SU-DHL-6 (cell line): ENCODE results near the gene IGLL5.

ENCODE experiments used
- H2AFZ ChIP-seq: fragments of 200-600 bp; sonication (generic); 2 replicates; pipeline ENCODE4 v1.6.1; 2014; ENCODE audit warnings: low read depth, mild to moderate bottlenecking, moderate library complexity, mixed read lengths, antibody characterized with exemption, low read length; ENCODE audit not compliant: severe bottlenecking
- H3F3A ChIP-seq: fragments of 200-600 bp; shearing (Covaris generic); 2 replicates; pipeline ENCODE4 v1.6.0; 2016; ENCODE audit warnings: antibody characterized with exemption, mild to moderate bottlenecking; ENCODE audit not compliant: insufficient read depth
- H3K27ac ChIP-seq: fragments of 200-600 bp; sonication (generic); 2 replicates; pipeline ENCODE4 v1.5.1; 2016; ENCODE audit warnings: low read depth, mild to moderate bottlenecking, low read length, moderate library complexity, mixed read lengths
- H3K27me3 ChIP-seq: fragments of 200-600 bp; sonication (generic), shearing (Covaris generic); 2 replicates; pipeline ENCODE4 v1.6.0; 2014; ENCODE audit warnings: mild to moderate bottlenecking, low read length
- H3K36me3 ChIP-seq: fragments of 200-600 bp; sonication (generic); 2 replicates; pipeline ENCODE4 v1.6.1; 2014; ENCODE audit warnings: mild to moderate bottlenecking, low read length, mixed read lengths
- H3K4me2 ChIP-seq: fragments of 300-600, 200-600 bp; shearing (Covaris generic), sonication (generic); 2 replicates; pipeline ENCODE4 v1.6.0; 2014; ENCODE audit warnings: low read length, low read depth, mild to moderate bottlenecking; ENCODE audit not compliant: poor library complexity, severe bottlenecking
- H3K4me3 ChIP-seq: fragments of 200-600 bp; sonication (generic); 2 replicates; pipeline ENCODE4 v1.5.1; 2014; ENCODE audit warnings: antibody characterized with exemption, low read length, mild to moderate bottlenecking, mixed read lengths; ENCODE audit not compliant: insufficient read depth, poor library complexity, severe bottlenecking
- H3K79me2 ChIP-seq: fragments of 200-600 bp; sonication (generic); 2 replicates; pipeline ENCODE4 v1.6.1; 2014; ENCODE audit warnings: mild to moderate bottlenecking, low read length, moderate library complexity; ENCODE audit not compliant: insufficient read depth
- H3K9ac ChIP-seq: fragments of 200-600 bp; sonication (generic); 2 replicates; pipeline ENCODE4 v1.7.0; 2014; ENCODE audit warnings: mild to moderate bottlenecking, low read length
- H3K9me2 ChIP-seq: fragments of 200-600 bp; sonication (generic); replicated peaks from 2 replicates; pipeline ENCODE4 v1.6.1; 2014; ENCODE audit warnings: low read length; ENCODE audit not compliant: insufficient read depth
- H3K9me3 ChIP-seq: fragments of 200-600 bp; sonication (generic); 2 replicates; pipeline ENCODE4 v1.6.1; 2014; ENCODE audit warnings: low read length, mixed read lengths; ENCODE audit not compliant: insufficient read depth
- H4K20me1 ChIP-seq: fragments of 200-600 bp; sonication (generic); 2 replicates; pipeline ENCODE4 v1.6.1; 2014; ENCODE audit warnings: low read depth, mild to moderate bottlenecking, antibody characterized with exemption, low read length, moderate library complexity, mixed read lengths
- CTCF ChIP-seq: fragments of 200-600 bp; sonication (generic); IDR thresholded peaks from one replicate; pipeline ENCODE4 v1.5.1; 2017; ENCODE audit warnings: antibody characterized with exemption, mild to moderate bottlenecking, low read length, moderate library complexity; ENCODE audit not compliant: insufficient read depth, poor library complexity, severe bottlenecking
- EZH2phosphoT487 ChIP-seq: fragments of 200-600 bp; sonication (generic), shearing (Covaris generic); conservative IDR thresholded peaks from 2 replicates; pipeline ENCODE4 v1.6.1; 2018; ENCODE audit warnings: mild to moderate bottlenecking, antibody characterized with exemption, low read length, moderate library complexity, mixed read lengths

Gene IGLL5

GRCh38 chr22:22935546-22936157 is 48.0 kb downstream of the IGLL5 start:
- Histone ChIP-seq H3K4me2 (peak overlapping the region; percentile 58), H3K79me2 (peaks cover 23% of the 10 kb centered on the region), H3K4me3 (no peak overlapping the region), H3K9ac (peak overlapping the region; percentile 82), H3K27me3 (no peaks in the 10 kb centered on the region), H3F3A (peaks cover 22% of the 10 kb centered on the region), H3K9me3 (no peaks in the 10 kb centered on the region), H3K36me3 (no peaks in the 10 kb centered on the region), H3K27ac (peak overlapping the region; percentile 98), H2AFZ (no peak overlapping the region), H4K20me1 (no peaks in the 10 kb centered on the region), H3K9me2 (no peaks in the 10 kb centered on the region)
- TF ChIP-seq CTCF (peak; percentile 87), EZH2phosphoT487 (no peak)

DNA sequence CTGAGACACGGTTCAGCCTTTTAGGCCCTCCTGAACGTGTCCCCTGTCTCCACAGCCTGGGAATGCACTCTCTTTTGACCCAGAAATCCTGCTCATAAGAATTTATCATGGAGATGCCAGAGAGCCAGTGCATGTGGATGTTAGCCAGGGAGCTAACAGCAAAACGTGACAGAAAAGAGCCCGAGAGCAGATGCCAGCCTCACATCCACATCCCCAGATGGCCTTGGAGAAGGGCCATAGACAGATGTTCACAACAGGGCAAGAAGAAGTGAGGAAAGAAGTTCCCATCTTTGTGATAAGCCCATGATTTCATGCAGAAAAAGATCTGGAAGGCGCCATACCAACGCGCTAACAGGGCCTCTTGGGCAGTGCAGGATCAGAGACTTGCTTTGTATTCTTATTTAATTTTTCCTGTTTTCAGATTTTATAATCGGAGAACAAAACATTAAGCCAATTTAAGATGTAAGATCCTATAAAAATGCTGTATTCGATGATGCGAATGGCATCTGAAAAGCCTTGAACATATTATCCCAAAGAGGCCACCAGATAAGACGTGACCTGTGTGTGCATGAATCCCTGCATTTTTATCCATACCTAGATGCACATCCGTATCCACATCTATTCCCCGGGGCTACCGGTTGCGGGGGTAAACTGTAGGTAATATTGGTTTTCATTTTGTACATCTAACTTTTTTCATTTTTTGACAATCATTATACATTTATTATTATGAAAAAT is 48.7 kb downstream of the IGLL5 start:
- Histone ChIP-seq H3K9me3 (no peaks in the 10 kb centered on the region), H3K4me2 (peak overlapping the region; percentile 58), H3K27ac (peak overlapping the region; percentile 98), H3K79me2 (peaks cover 29% of the 10 kb centered on the region), H3K9ac (peak overlapping the region; percentile 82), H2AFZ (no peak overlapping the region), H3K4me3 (no peak overlapping the region), H3K9me2 (no peaks in the 10 kb centered on the region), H3F3A (peaks cover 24% of the 10 kb centered on the region), H3K36me3 (no peaks in the 10 kb centered on the region), H3K27me3 (no peaks in the 10 kb centered on the region), H4K20me1 (no peaks in the 10 kb centered on the region)
- no peak for TF ChIP-seq EZH2phosphoT487
- no peak for TF ChIP-seq CTCF

DNA sequence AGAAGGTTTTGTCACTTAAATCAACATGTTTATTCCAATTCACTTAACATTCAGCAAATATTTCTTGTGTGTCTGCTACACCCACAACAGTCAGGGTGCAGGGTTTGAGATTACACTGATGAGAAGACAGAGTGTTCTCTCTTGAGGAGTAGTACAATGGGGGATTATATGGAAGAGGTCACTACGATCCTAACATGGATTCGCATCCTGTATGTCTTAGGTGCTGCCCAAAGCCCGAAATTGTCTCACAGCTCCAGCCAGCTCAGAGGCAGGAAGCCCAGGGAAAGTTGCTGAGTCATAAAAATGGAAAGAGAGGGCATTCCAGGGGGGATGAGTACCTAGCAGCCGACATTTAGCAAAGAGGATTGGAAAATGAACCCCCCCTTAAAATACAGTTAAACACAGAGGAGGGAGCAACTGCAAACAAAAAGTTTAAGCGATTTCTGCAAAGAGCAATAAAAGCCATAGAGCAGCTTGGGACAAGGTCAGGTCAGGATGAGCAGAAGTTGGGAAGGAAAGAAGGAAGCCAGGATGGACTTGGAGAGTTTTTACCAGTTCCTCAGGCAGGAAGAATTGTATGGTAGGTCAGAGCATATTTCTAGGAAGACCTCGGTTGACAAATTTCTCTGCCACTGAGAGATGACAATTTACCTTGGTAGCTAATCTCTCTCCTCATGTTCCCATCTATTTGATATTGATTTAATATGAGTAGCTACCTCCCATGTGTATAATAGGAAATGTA is 49.5 kb downstream of the IGLL5 start:
- Histone ChIP-seq H3F3A (peaks cover 24% of the 10 kb centered on the region), H3K9ac (peak overlapping the region; percentile 82), H3K4me2 (peak overlapping the region; percentile 58), H3K27ac (peak overlapping the region; percentile 98), H3K36me3 (no peaks in the 10 kb centered on the region), H2AFZ (no peak overlapping the region), H3K79me2 (peaks cover 36% of the 10 kb centered on the region), H4K20me1 (no peaks in the 10 kb centered on the region), H3K27me3 (no peaks in the 10 kb centered on the region), H3K9me2 (no peaks in the 10 kb centered on the region), H3K9me3 (no peaks in the 10 kb centered on the region), H3K4me3 (peak overlapping the region; percentile 8)
- TF ChIP-seq CTCF, result no peak
- no peak for TF ChIP-seq EZH2phosphoT487
